GM21515 (cell line): Measurements from ENCODE around the gene IGSF23.
"Not testable (repeated sequence)": the region's sequence is repeated elsewhere in the genome, so short reads cannot be mapped to it uniquely, and the experiment has no call there.

ENCODE experiments used
- ATAC-seq: cut with Tn5 transposase; IDR thresholded peaks from one replicate; pipeline ENCODE4 v1.9.1; 2021; ENCODE audit not compliant: unreplicated experiment

IGSF23 gene

DNA sequence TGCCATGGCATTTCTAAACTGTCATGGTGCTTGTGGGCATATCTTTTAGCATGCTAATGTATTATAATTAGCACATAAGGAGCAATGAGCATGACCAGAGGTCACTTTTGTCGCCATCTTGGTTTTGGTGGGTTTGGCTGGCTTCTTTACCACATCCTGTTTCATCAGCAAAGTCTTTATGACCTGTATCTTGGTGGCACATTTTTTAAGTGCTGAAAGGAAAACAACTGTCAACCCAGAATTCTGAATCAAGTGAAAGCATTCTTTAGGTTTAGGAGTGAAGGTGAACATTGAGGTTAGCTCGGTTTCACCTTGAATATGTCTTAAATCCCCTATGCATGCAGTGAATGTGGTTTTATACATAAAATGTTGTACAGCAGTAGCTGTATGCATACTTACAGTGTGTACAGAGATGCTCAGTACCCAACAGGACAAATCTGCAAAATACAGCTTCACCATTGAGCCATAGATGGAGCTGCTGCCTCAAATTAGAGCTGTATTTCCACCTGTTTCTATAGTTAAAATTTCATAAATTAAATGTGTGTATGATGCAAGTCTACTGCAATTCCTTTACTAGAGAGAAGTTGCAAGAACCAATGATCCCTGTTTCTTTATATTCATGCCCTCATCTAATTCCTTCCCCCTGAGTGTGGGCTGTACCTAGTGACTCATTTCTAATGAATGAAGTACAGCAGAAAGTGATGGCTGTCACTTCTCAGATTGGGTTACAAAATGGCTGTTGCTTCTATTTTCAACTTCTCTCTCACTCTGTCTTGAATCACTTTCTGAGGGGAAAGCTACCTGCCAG is 25.2 kb upstream of the IGSF23 start:
- no peak for ATAC-seq

DNA sequence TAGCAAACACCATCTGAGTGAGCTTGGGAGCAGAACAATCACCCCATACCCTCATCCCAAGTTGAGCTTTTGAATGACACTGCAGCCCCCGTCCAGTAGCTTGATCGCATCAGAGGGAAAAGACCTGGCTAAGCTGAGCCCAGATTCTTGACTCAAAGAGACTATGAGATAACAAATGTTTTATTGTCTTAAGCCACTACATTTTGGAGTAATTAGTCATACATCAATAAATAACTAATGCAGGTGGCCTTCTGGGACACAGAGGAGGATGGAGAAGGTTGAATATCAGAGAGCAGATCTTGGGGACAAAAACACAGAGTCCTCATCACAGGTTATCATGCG is 24.6 kb upstream of the IGSF23 start:
- no peak for ATAC-seq

- ATAC-seq: no peak
Measured at GRCh38 chr19:44590245-44591059, 22.9 kb upstream of the IGSF23 start.

- ATAC-seq: not testable (repeated sequence)
Measured at GRCh38 chr19:44591340-44591993, 21.9 kb upstream of the IGSF23 start.

- ATAC-seq: no peak
Measured at GRCh38 chr19:44592451-44592890, 20.9 kb upstream of the IGSF23 start.

DNA sequence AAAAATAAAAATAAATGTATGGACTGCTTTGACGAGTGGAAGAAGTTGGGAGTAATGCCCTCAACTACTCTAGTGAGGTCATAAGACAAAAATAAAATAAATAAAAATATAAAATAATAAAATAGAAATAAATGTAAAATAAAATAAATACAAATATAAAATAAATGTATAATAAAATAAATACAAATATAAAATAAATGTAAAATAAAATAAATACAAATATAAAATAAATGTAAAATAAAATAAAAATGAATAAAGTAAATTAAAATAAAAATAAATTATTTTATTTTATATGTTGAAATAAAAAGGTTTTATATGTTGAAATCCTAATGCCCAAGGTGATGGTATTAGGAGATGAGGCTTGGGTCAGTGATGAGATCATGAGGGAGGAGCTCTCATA is 20.1 kb upstream of the IGSF23 start:
- no peak for ATAC-seq

DNA sequence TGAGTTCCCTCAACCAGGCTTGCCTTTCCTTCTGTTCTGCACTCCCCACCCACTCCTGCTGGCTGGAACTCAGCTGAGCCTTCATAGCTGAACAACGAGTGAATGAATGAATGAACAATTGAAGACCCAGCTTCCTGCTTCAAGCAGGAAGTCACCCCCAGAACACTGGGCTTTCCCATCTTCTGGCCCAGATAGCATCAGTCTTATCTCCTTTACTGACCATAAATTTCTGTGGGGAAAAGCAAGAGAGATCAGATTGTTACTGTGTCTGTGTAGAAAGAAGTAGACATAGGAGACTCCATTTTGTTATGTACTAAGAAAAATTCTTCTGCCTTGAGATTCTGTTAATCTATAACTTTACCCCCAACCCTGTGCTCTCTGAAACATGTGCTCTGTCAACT is 19.5 kb upstream of the IGSF23 start:
- not testable (repeated sequence) for ATAC-seq

GRCh38 chr19:44596428-44597130 is 16.8 kb upstream of the IGSF23 start:
- no peak for ATAC-seq

DNA sequence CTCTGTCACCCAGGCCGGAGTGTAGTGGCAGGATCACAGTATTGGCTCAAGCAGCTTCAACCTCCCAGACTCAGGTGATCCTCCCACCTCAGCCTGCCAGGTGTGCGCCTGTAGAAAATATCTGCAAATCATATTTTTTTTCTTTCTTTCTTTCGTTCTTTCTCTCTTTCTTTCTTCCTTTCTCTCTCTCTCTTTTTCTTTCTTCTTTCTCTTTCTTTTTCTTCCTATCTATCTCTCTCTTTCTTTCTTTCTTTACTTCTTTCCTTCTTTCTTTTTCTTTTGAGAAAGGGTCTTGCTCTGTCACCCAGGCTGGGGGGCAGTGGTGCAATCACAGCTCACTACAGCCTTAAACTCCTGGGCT is 16.3 kb upstream of the IGSF23 start:
- no peak for ATAC-seq

DNA sequence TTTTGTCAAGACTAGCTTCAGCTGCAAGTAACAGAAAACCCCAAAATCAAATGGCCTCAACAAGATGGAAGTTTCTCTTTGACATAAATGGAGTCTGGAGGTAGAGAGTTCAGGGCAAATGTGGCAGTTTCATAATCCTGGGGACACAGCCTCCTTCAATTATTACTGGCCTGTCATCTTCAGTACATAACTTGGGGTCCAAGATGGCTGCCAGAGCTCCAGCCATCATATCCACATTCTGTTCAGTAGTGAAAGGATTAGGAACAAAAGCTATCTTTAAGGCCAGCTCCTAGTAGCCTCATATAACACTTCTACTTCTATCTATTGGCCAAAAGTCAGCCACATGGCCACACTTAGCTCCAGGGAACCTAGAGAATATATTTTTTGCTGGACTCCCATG is 15.0 kb upstream of the IGSF23 start:
- no peak for ATAC-seq

DNA sequence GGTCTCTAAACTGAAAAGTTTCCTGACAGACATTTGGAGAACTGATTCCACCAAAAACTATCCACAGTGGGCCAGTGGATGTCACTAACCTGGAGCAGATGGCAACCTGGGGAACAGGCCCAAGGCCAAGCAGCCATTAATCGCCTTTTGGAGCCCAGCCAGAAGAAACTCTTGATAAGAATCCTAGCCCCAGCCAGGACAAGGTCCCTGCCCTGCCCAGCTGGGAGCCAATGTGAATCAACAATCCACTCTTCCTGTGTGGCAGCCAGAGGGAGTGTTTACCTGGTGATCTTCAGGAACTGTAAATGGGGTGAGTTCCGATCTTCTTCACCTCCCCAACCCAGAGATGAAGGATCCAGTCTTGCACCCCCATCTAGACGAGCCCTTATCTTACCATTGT is 14.5 kb upstream of the IGSF23 start:
- no peak for ATAC-seq

DNA sequence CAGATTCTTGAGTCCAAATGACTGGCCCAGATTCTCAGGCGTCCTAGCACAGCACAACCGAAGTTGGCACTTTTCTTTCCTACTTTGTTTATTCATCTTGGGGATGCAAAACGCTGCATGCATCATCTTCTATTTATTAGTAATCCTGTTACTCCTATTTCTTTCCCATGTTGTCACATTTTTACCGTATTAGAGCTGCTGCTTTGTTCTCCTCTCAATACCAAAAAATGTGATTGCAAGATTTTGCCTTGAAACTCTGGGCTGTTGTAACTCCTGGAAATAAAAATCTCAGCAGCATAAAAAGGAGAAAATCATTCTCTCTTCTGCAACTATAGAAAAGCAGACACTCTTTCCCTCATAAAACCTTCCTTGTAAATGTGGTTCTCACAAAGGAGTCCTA is 12.9 kb upstream of the IGSF23 start:
- ATAC-seq: no peak

- no peak for ATAC-seq
Measured at GRCh38 chr19:44602081-44602480, 11.3 kb upstream of the IGSF23 start.

GRCh38 chr19:44603201-44603945 is 10.0 kb upstream of the IGSF23 start:
- ATAC-seq: no peak

GRCh38 chr19:44604241-44604640 is 9.1 kb upstream of the IGSF23 start:
- ATAC-seq: no peak

DNA sequence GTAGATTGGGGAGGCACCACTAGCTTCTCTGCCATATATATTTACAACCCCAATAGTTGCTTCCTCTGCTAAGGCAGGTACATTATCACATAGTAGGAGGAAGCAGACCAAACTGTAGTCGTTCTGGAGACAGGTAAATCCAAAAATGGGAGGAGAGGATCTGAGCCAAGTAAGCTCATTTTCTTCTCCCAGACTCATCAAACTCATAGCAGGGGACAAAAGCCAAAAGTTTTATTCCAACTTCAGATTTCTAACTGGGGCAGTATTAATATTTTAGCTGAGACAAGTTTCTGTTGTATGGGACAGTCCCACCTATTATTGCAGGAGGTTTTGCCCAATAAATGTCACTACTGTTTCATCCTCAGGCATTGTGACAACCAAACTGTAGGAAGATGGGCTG is 7.8 kb upstream of the IGSF23 start:
- no peak for ATAC-seq

GRCh38 chr19:44607049-44607448 is 6.3 kb upstream of the IGSF23 start:
- no peak for ATAC-seq

DNA sequence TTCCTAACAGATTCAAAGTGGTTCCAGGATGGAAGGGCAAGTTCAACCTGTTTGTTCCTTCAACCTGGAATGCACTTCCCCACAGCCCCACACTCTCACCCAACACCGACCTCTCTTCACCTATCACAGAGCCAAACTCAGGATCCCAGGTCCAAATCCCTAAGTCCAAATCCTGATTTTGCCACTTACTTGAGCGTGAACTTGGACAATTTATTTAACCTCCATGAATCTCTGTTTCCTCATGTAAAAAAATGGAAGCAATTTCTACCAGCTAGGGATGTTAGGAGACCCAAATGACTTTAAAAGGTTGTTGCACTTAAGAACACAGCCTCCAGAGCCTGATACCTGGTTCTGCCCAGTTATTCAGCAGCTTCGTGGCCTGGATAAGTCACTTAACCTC is 5.4 kb upstream of the IGSF23 start:
- ATAC-seq: no peak

- no peak for ATAC-seq
Measured at GRCh38 chr19:44608391-44608821, 5.0 kb upstream of the IGSF23 start.

DNA sequence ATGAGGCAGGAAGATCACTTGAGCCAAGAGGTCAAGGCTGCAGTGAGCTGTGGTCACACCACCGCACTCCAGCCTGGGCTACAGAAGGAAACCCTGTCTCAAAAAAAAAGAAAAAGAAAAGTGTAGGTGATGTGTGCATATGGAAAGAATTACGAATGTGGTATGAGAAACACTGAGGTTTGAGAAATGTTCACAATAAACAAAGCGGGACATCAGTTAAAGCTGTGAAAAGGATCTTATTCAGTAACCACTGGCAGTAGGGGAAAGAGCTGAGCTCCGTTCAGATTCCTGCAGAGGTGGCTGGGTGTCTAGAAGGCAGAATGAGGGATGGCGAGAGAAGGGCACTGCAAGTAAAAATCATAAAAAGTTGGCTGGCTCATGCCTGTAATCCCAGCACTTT is 4.1 kb upstream of the IGSF23 start:
- ATAC-seq: no peak

GRCh38 chr19:44610497-44610896 is 2.9 kb upstream of the IGSF23 start:
- ATAC-seq: not testable (repeated sequence)
